SK-N-SH treated with all-trans-retinoic acid at 6 μM for 48 hours (cell line): ENCODE results near the gene CD200R1L.

Experiments used
- ATAC-seq: fragments of 200-7000 bp; cut with Tn5 transposase; 3 replicates; pipeline ENCODE4 v1.9.1; 2020; ENCODE audit warnings: mild to moderate bottlenecking, moderate library complexity
- ARNTL ChIP-seq: fragments of 450-650 bp; formaldehyde crosslinking; IDR thresholded peaks from 2 replicates; pipeline ENCODE4 v1.5.0; 2020; ENCODE audit warnings: low read depth, mild to moderate bottlenecking, moderate library complexity, borderline replicate concordance
- BACH2 ChIP-seq: fragments of 250-450 bp; sonication (Bioruptor Pico); IDR thresholded peaks from 2 replicates; pipeline ENCODE4 v1.9.0; 2021; ENCODE audit warnings: mild to moderate bottlenecking, borderline replicate concordance
- CSDC2 ChIP-seq: fragments of 250-450 bp; sonication (Bioruptor Pico); IDR thresholded peaks from 2 replicates; pipeline ENCODE4 v1.5.0; 2020; ENCODE audit warnings: mild to moderate bottlenecking, moderate library complexity
- CSRNP3 ChIP-seq: fragments of 250-450 bp; sonication (Bioruptor Pico); IDR thresholded peaks from 2 replicates; pipeline ENCODE4 v1.5.1; 2021; ENCODE audit warnings: mild to moderate bottlenecking, moderate library complexity
- ESRRG ChIP-seq: fragments of 250-450 bp; sonication (Bioruptor Pico); IDR thresholded peaks from 2 replicates; pipeline ENCODE4 v1.6.1; 2021; ENCODE audit warnings: mild to moderate bottlenecking
- GLIS3 ChIP-seq: fragments of 250-450 bp; sonication (Bioruptor Pico); IDR thresholded peaks from 2 replicates; pipeline ENCODE4 v1.5.0; 2020; ENCODE audit warnings: mild to moderate bottlenecking, moderate library complexity
- ISL1 ChIP-seq: fragments of 250-450 bp; sonication (Bioruptor Pico); IDR thresholded peaks from 2 replicates; pipeline ENCODE4 v2.1.2; 2022; ENCODE audit warnings: mild to moderate bottlenecking, moderate library complexity
- PATZ1 ChIP-seq: fragments of 250-450 bp; sonication (Bioruptor Pico); IDR thresholded peaks from 2 replicates; pipeline ENCODE4 v1.8.0; 2020; ENCODE audit warnings: mild to moderate bottlenecking, moderate library complexity, borderline replicate concordance
- PPARA ChIP-seq: fragments of 250-450 bp; sonication (Bioruptor Pico); IDR thresholded peaks from 2 replicates; pipeline ENCODE4 v1.5.0; 2020; ENCODE audit warnings: mild to moderate bottlenecking, borderline replicate concordance
- RARB ChIP-seq: fragments of 250-450 bp; sonication (Bioruptor Pico); IDR thresholded peaks from 2 replicates; pipeline ENCODE4 v1.8.0; 2021; ENCODE audit warnings: mild to moderate bottlenecking, moderate library complexity
- SNAI2 ChIP-seq: fragments of 250-450 bp; sonication (Bioruptor Pico); IDR thresholded peaks from 2 replicates; pipeline ENCODE4 v1.5.0; 2020; ENCODE audit warnings: mild to moderate bottlenecking, moderate library complexity
- TCF4 ChIP-seq: fragments of 250-450 bp; sonication (Bioruptor Pico); IDR thresholded peaks from 2 replicates; pipeline ENCODE4 v1.8.0; 2021; ENCODE audit warnings: mild to moderate bottlenecking, moderate library complexity, borderline replicate concordance
- TOX ChIP-seq: fragments of 250-450 bp; sonication (Bioruptor Pico); IDR thresholded peaks from 2 replicates; pipeline ENCODE4 v1.8.0; 2021; ENCODE audit warnings: mild to moderate bottlenecking, moderate library complexity, borderline replicate concordance
- TSHZ2 ChIP-seq: fragments of 250-450 bp; sonication (Bioruptor Pico); IDR thresholded peaks from 2 replicates; pipeline ENCODE4 v1.5.0; 2020; ENCODE audit warnings: mild to moderate bottlenecking, moderate library complexity
- ZC3H10 ChIP-seq: fragments of 250-450 bp; sonication (Bioruptor Pico); IDR thresholded peaks from 2 replicates; pipeline ENCODE4 v1.5.1; 2021; ENCODE audit warnings: mild to moderate bottlenecking, moderate library complexity
- ZFP3 ChIP-seq: fragments of 250-450 bp; sonication (Bioruptor Pico); IDR thresholded peaks from 2 replicates; pipeline ENCODE4 v1.5.0; 2020; ENCODE audit warnings: mild to moderate bottlenecking, moderate library complexity
- ZFP30 ChIP-seq: fragments of 450-650 bp; formaldehyde crosslinking; IDR thresholded peaks from 2 replicates; pipeline ENCODE4 v1.5.0; 2022; ENCODE audit warnings: mild to moderate bottlenecking, moderate library complexity
- ZNF565 ChIP-seq: fragments of 450-650 bp; formaldehyde crosslinking; conservative IDR thresholded peaks from 2 replicates; pipeline ENCODE4 v1.5.0; 2020; ENCODE audit warnings: low read depth, mild to moderate bottlenecking, moderate library complexity
- ZNF70 ChIP-seq: fragments of 450-650 bp; formaldehyde crosslinking; IDR thresholded peaks from 2 replicates; pipeline ENCODE4 v1.5.0; 2020; ENCODE audit warnings: mild to moderate bottlenecking, moderate library complexity
- ZNF8 ChIP-seq: fragments of 450-650 bp; formaldehyde crosslinking; IDR thresholded peaks from 2 replicates; pipeline ENCODE4 v1.5.0; 2020; ENCODE audit warnings: mild to moderate bottlenecking, moderate library complexity

CD200R1L gene

GRCh38 chr3:112805126-112805525 lies 41.5 kb downstream of the CD200R1L start (continued):
- TF ChIP-seq TOX (CRISPR knock-in tag), result no peak
- no peak for TF ChIP-seq RARB (CRISPR knock-in tag)
- no peak for TF ChIP-seq ZC3H10
- TF ChIP-seq PPARA, result no peak
- TF ChIP-seq ARNTL (CRISPR knock-in tag), result no peak
- TF ChIP-seq BACH2 (CRISPR knock-in tag), result no peak
- no peak for TF ChIP-seq SNAI2 (CRISPR knock-in tag)
- no peak for TF ChIP-seq PATZ1

GRCh38 chr3:112804021-112804420 lies 42.6 kb downstream of the CD200R1L start:
- ATAC-seq, result peak; percentile 55; the same call in 2 of the 3 replicates
- TF ChIP-seq ISL1 (CRISPR knock-in tag), result no peak
- no peak for TF ChIP-seq GLIS3 (CRISPR knock-in tag)
- no peak for TF ChIP-seq CSRNP3
- TF ChIP-seq ZNF565 (CRISPR knock-in tag), result no peak
- TF ChIP-seq PATZ1, result no peak
- no peak for TF ChIP-seq PPARA
- TF ChIP-seq, all 23 proteins: peak for 0

DNA sequence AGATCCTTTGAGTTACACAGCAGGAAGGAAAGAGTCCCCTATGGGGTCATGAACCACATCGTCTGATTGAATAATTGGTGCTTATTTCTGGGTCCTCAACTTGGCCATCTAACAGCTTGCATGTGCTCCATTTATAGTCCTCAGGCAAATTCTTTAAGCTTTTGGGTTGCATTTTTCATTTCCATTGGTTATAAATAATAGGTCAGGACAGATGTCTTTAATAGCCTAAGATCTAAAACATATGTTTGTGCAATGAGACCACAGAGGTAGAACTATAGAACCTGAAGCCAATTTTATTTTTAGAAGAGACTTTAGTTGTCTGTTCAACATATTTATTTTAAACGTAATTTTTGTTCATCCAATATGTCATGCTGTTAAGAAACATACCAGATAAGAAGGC lies 43.2 kb downstream of the CD200R1L start:
- TF ChIP-seq ZFP3 (CRISPR knock-in tag) (no peak), PPARA (no peak), PATZ1 (no peak), ZNF70 (CRISPR knock-in tag) (no peak), CSRNP3 (no peak), TCF4 (no peak), SNAI2 (CRISPR knock-in tag) (no peak), ISL1 (CRISPR knock-in tag) (no peak)
- ATAC-seq, result peak; percentile 89

GRCh38 chr3:112802338-112802737 lies 44.3 kb downstream of the CD200R1L start:
- TF ChIP-seq ZNF70 (CRISPR knock-in tag), result no peak
- TF ChIP-seq TSHZ2, result no peak
- no peak for TF ChIP-seq ZNF8 (CRISPR knock-in tag)
- TF ChIP-seq BACH2 (CRISPR knock-in tag), result no peak
- no peak for TF ChIP-seq ESRRG (CRISPR knock-in tag)
- TF ChIP-seq ZFP30 (CRISPR knock-in tag), result no peak
- TF ChIP-seq ARNTL (CRISPR knock-in tag), result no peak
- no peak for TF ChIP-seq CSDC2 (CRISPR knock-in tag)
- no peak for TF ChIP-seq TOX (CRISPR knock-in tag)
- no peak for TF ChIP-seq PPARA
- TF ChIP-seq ZFP3 (CRISPR knock-in tag), result no peak
- no peak for TF ChIP-seq TCF4
- TF ChIP-seq, all 23 proteins: peak for 0
- no peak for ATAC-seq
